SK-N-SH treated with all-trans-retinoic acid at 6 μM for 48 hours (cell line): ENCODE data around the gene FBXL17.

Experiments
- ARNTL ChIP-seq: fragments of 450-650 bp; formaldehyde crosslinking; IDR thresholded peaks from 2 replicates; pipeline ENCODE4 v1.5.0; 2020; ENCODE audit warnings: low read depth, mild to moderate bottlenecking, moderate library complexity, borderline replicate concordance
- BACH2 ChIP-seq: fragments of 250-450 bp; sonication (Bioruptor Pico); IDR thresholded peaks from 2 replicates; pipeline ENCODE4 v1.9.0; 2021; ENCODE audit warnings: mild to moderate bottlenecking, borderline replicate concordance
- CREB5 ChIP-seq: fragments of 250-450 bp; sonication (Bioruptor Pico); IDR thresholded peaks from 2 replicates; pipeline ENCODE4 v1.5.1; 2020; ENCODE audit warnings: low read depth, mild to moderate bottlenecking, moderate library complexity
- ESRRG ChIP-seq: fragments of 250-450 bp; sonication (Bioruptor Pico); IDR thresholded peaks from 2 replicates; pipeline ENCODE4 v1.6.1; 2021; ENCODE audit warnings: mild to moderate bottlenecking
- GLIS3 ChIP-seq: fragments of 250-450 bp; sonication (Bioruptor Pico); IDR thresholded peaks from 2 replicates; pipeline ENCODE4 v1.5.0; 2020; ENCODE audit warnings: mild to moderate bottlenecking, moderate library complexity
- ISL1 ChIP-seq: fragments of 250-450 bp; sonication (Bioruptor Pico); IDR thresholded peaks from 2 replicates; pipeline ENCODE4 v2.1.2; 2022; ENCODE audit warnings: mild to moderate bottlenecking, moderate library complexity
- POU6F1 ChIP-seq: fragments of 250-450 bp; sonication (Bioruptor Pico); IDR thresholded peaks from 2 replicates; pipeline ENCODE4 v1.8.0; 2021; ENCODE audit warnings: low read depth, mild to moderate bottlenecking, moderate library complexity, borderline replicate concordance
- RARB ChIP-seq: fragments of 250-450 bp; sonication (Bioruptor Pico); IDR thresholded peaks from 2 replicates; pipeline ENCODE4 v1.8.0; 2021; ENCODE audit warnings: mild to moderate bottlenecking, moderate library complexity
- TOX ChIP-seq: fragments of 250-450 bp; sonication (Bioruptor Pico); IDR thresholded peaks from 2 replicates; pipeline ENCODE4 v1.8.0; 2021; ENCODE audit warnings: mild to moderate bottlenecking, moderate library complexity, borderline replicate concordance
- TF ChIP-seq, protein P1 (sequence below): fragments of 250-450 bp; sonication (Bioruptor Pico); IDR thresholded peaks from 2 replicates; pipeline ENCODE4 v1.8.0; 2020; ENCODE audit warnings: mild to moderate bottlenecking, moderate library complexity, borderline replicate concordance

DNA sequence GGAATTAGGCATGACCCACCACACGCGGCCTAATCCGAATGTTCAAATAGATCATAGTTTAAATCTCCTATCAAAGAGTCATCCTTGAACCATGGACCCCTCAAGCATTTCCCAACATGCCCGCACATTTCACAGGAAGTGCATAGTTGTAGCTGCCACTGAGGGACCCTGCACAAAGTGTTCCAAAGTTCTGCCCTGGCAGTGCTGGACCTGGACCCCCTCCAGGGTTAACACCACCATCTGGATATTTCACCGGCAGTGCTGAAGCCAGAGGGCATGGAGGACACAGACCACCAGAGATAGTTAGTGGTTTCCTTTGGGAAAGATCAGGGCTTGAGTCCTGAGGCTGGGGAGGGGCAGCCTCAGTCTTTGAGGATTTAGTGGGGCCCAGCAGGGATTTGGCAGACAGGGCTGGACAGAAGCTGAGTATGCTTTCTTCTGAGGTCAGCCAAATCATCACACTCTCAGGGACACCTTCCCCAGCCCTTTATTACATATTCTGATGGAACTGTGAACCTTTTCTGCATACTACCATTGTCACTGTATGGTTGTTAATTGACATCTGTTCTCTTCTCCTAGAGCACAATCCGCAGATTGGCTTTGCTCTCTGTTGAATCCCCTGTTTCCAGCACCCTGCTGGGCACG, 567.6 kb downstream of the FBXL17 start:
- TF ChIP-seq TOX (CRISPR knock-in tag): no peak
- no peak for TF ChIP-seq GLIS3 (CRISPR knock-in tag)
- no peak for TF ChIP-seq RARB (CRISPR knock-in tag)
- TF ChIP-seq POU6F1 (CRISPR knock-in tag): no peak
- TF ChIP-seq CREB5 (CRISPR knock-in tag): no peak
- no peak for TF ChIP-seq BACH2 (CRISPR knock-in tag)
- no peak for TF ChIP-seq ISL1 (CRISPR knock-in tag)
- no peak for TF ChIP-seq ARNTL (CRISPR knock-in tag)
- no peak for TF ChIP-seq ESRRG
- TF ChIP-seq, protein P1, sequence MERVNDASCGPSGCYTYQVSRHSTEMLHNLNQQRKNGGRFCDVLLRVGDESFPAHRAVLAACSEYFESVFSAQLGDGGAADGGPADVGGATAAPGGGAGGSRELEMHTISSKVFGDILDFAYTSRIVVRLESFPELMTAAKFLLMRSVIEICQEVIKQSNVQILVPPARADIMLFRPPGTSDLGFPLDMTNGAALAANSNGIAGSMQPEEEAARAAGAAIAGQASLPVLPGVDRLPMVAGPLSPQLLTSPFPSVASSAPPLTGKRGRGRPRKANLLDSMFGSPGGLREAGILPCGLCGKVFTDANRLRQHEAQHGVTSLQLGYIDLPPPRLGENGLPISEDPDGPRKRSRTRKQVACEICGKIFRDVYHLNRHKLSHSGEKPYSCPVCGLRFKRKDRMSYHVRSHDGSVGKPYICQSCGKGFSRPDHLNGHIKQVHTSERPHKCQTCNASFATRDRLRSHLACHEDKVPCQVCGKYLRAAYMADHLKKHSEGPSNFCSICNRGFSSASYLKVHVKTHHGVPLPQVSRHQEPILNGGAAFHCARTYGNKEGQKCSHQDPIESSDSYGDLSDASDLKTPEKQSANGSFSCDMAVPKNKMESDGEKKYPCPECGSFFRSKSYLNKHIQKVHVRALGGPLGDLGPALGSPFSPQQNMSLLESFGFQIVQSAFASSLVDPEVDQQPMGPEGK (CRISPR knock-in tag): no peak
